Upper lobe of right lung (tissue), 1 donor: ENCODE measurements around the gene SCGB1C2. TPM values are rescaled to one million over a fixed set of nuclear protein-coding genes. Genes with fewer than 3 reads are reported as not detected.
"Not testable (repeated sequence)": the region's sequence is repeated elsewhere in the genome, so short reads cannot be mapped to it uniquely, and the experiment has no call there.

ENCODE experiments used
- ATAC-seq: fragments of 200-7000 bp; cut with Tn5 transposase; one replicate; pipeline ENCODE4 v1.9.1; 2020; ENCODE audit warnings: mild to moderate bottlenecking, moderate library complexity
- DNase-seq: peaks from one replicate; pipeline ENCODE4 v3.0.0-alpha.2; 2020
- H3K27ac ChIP-seq: fragments of 200-600 bp; one replicate; pipeline ENCODE4 v1.8.0; 2022
- H3K27me3 ChIP-seq: fragments of 200-600 bp; one replicate; pipeline ENCODE4 v1.8.0; 2022; ENCODE audit warnings: mild to moderate bottlenecking
- H3K36me3 ChIP-seq: fragments of 200-600 bp; one replicate; pipeline ENCODE4 v1.8.0; 2022
- H3K4me1 ChIP-seq: fragments of 200-600 bp; one replicate; pipeline ENCODE4 v1.8.0; 2022
- H3K4me3 ChIP-seq: fragments of 200-600 bp; one replicate; pipeline ENCODE4 v1.8.0; 2022; ENCODE audit warnings: mild to moderate bottlenecking
- H3K9me3 ChIP-seq: fragments of 200-600 bp; one replicate; pipeline ENCODE4 v1.8.0; 2022
- CTCF ChIP-seq: fragments of 200-600 bp; IDR thresholded peaks from one replicate; pipeline ENCODE4 v1.8.0; 2022; ENCODE audit warnings: antibody characterized with exemption
- intact Hi-C: fragments of 100-400 bp; cut with DNase I; formaldehyde crosslinking; loops from one replicate; pipeline ENCODE4 v1.11.0; 2022
- total RNA-seq: library from RNA; stranded (reverse); fragmentation: NEBNext Ultra II Directional; extraction: Animal tissue kit (Norgen Biotek cat#: 25700); gene quantifications from one replicate; pipeline ENCODE4 v1.2.1, GENCODE V29; 2021
- donor health status: DM: no; HTN: yes; CAD: no; lungs with severe emphysema.

SCGB1C2 gene
- total RNA-seq, 1 donor from 2014 or later: not detected

DNA sequence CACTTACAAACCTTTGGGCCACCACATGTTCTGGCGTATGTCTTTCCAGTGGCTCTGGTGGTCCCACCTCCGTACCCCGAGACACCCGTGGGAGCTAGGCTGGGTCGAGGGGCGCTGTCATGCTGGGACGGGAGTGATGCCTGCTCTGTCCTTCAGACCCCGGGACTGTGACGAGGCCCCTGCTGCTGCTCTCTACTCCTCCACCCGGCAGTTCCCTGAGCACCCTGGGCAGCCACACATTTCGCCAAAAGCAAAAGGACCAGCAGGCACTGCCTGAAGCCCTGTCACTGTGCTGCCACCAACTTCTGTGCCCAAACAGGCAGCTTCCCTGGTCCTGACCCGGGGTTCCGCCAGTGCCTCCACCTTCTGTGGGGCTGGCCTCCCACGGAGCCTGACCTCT, 28.6 kb downstream of the SCGB1C2 start:
- intact Hi-C loops: no loop called here
- H3K4me3 ChIP-seq: no peak overlapping the region
- H3K9me3 ChIP-seq: no peaks in the 10 kb centered on the region
- TF ChIP-seq CTCF: no peak
- no peaks in the 10 kb centered on the region for H3K27me3 ChIP-seq
- DNase-seq: no peak
- H3K36me3 ChIP-seq: no peaks in the 10 kb centered on the region
- ATAC-seq: no peak
- H3K27ac ChIP-seq: no peak overlapping the region
- H3K4me1 ChIP-seq: no peaks in the 10 kb centered on the region

- DNase-seq, intact Hi-C loops, H3K4me1 ChIP-seq: not testable (repeated sequence)
Observed at GRCh38 chr17:168614-169013, 31.2 kb downstream of the SCGB1C2 start.

GRCh38 chr17:170130-170670, 32.8 kb downstream of the SCGB1C2 start:
- DNase-seq (no peak), ATAC-seq (peak; percentile 29)
- no peak overlapping the region for H3K27ac ChIP-seq
- no peaks in the 10 kb centered on the region for H3K9me3 ChIP-seq
- H3K4me1 ChIP-seq: no peaks in the 10 kb centered on the region
- TF ChIP-seq CTCF: no peak
- no peak overlapping the region for H3K4me3 ChIP-seq
- intact Hi-C loops: no loop called here
- no peaks in the 10 kb centered on the region for H3K36me3 ChIP-seq
- H3K27me3 ChIP-seq: no peaks in the 10 kb centered on the region

More at GRCh38 chr17:168614-169013, 31.2 kb downstream of the SCGB1C2 start:
- not testable (repeated sequence) for H3K9me3 ChIP-seq, H3K4me3 ChIP-seq, H3K27me3 ChIP-seq, H3K36me3 ChIP-seq, H3K27ac ChIP-seq, ATAC-seq

- H3K27ac ChIP-seq: no peak overlapping the region
- H3K4me1 ChIP-seq: no peaks in the 10 kb centered on the region
- no peak for ATAC-seq
- TF ChIP-seq CTCF: no peak
- no peak for DNase-seq
- intact Hi-C loops: no loop called here
- no peaks in the 10 kb centered on the region for H3K27me3 ChIP-seq
- no peaks in the 10 kb centered on the region for H3K36me3 ChIP-seq
- H3K4me3 ChIP-seq: no peak overlapping the region
- H3K9me3 ChIP-seq: no peaks in the 10 kb centered on the region
Observed at GRCh38 chr17:171871-172270, 34.5 kb downstream of the SCGB1C2 start.

GRCh38 chr17:172401-172800, 35.0 kb downstream of the SCGB1C2 start:
- H3K4me1 ChIP-seq: no peaks in the 10 kb centered on the region
- intact Hi-C loops: no loop called here
- no peak for ATAC-seq
- H3K36me3 ChIP-seq: no peaks in the 10 kb centered on the region
- no peak for DNase-seq
- H3K9me3 ChIP-seq: no peaks in the 10 kb centered on the region
- no peaks in the 10 kb centered on the region for H3K27me3 ChIP-seq
- no peak overlapping the region for H3K4me3 ChIP-seq
- no peak overlapping the region for H3K27ac ChIP-seq
- no peak for TF ChIP-seq CTCF

GRCh38 chr17:173166-173911, 36.0 kb downstream of the SCGB1C2 start:
- ATAC-seq (no peak), DNase-seq (no peak)
- H3K27me3 ChIP-seq: no peaks in the 10 kb centered on the region
- H3K4me1 ChIP-seq: no peaks in the 10 kb centered on the region
- no peak overlapping the region for H3K4me3 ChIP-seq
- H3K27ac ChIP-seq: no peak overlapping the region
- no peaks in the 10 kb centered on the region for H3K36me3 ChIP-seq
- no peak for TF ChIP-seq CTCF
- intact Hi-C loops: no loop called here
- H3K9me3 ChIP-seq: no peaks in the 10 kb centered on the region
